OCI-LY7 (cell line): Measurements from ENCODE around the gene SYNGR1. TPM values are rescaled to one million over a fixed set of nuclear protein-coding genes. Genes with fewer than 3 reads are reported as not detected.

ENCODE experiments used
- BruUV-seq: library from RNA; stranded (reverse); fragments of 400-500 nt; replicated peaks from 2 replicates; lab custom pipeline; 2021; lab: Mats Ljungman, UMichigan
- CTCF ChIA-PET: fragments of 300-600 bp; sonication (Branson Sonifier 250); formaldehyde crosslinking; loops from one replicate; lab custom pipeline; 2022; ENCODE audit warnings: antibody characterized with exemption; ENCODE audit not compliant: unreplicated experiment; lab: Charles Lee
- POLR2A ChIA-PET: fragments of 300-600 bp; sonication (Branson Sonifier 250); formaldehyde crosslinking; loops from one replicate; lab custom pipeline; 2022; ENCODE audit warnings: antibody characterized with exemption; lab: Charles Lee
- DNase-seq: peaks from one replicate; pipeline ENCODE4 v3.0.0-alpha.2; 2015; ENCODE audit warnings: low spot score
- H2AFZ ChIP-seq: fragments of 200-600 bp; sonication (generic), shearing (Covaris generic); 2 replicates; pipeline ENCODE4 v1.6.1; 2014; ENCODE audit warnings: mild to moderate bottlenecking, antibody characterized with exemption, low read length, moderate library complexity
- H3K27ac ChIP-seq: fragments of 200-600 bp; sonication (generic); 2 replicates; pipeline ENCODE4 v1.5.1; 2014; ENCODE audit warnings: mixed run types, low read depth, mild to moderate bottlenecking, moderate library complexity, low read length, inconsistent platforms; ENCODE audit not compliant: poor library complexity, severe bottlenecking
- H3K36me3 ChIP-seq: fragments of 200-600 bp; sonication (generic); 2 replicates; pipeline ENCODE4 v1.6.1; 2014; ENCODE audit warnings: mild to moderate bottlenecking, antibody characterized with exemption, low read length, moderate library complexity, mixed read lengths; ENCODE audit not compliant: insufficient read depth
- H3K4me1 ChIP-seq: fragments of 200-600 bp; sonication (generic); 2 replicates; pipeline ENCODE4 v1.5.1; 2014; ENCODE audit warnings: mild to moderate bottlenecking, low read length; ENCODE audit not compliant: insufficient read depth, poor library complexity, severe bottlenecking
- H3K4me2 ChIP-seq: fragments of 200-600 bp; sonication (generic); 2 replicates; pipeline ENCODE4 v1.6.1; 2014; ENCODE audit warnings: mild to moderate bottlenecking, low read length
- H3K4me3 ChIP-seq: fragments of 200-600 bp; sonication (generic); 2 replicates; pipeline ENCODE4 v1.5.1; 2014; ENCODE audit warnings: mild to moderate bottlenecking, low read depth, low read length; ENCODE audit not compliant: poor library complexity, severe bottlenecking
- H3K79me2 ChIP-seq: fragments of 200-600 bp; sonication (generic); 2 replicates; pipeline ENCODE4 v1.6.1; 2016; ENCODE audit warnings: low read depth, mild to moderate bottlenecking, low read length, moderate library complexity, mixed read lengths; ENCODE audit not compliant: insufficient read depth
- H3K9me2 ChIP-seq: fragments of 200-600 bp; sonication (generic); 2 replicates; pipeline ENCODE4 v1.6.1; 2016; ENCODE audit warnings: mild to moderate bottlenecking, low read length, mixed read lengths; ENCODE audit not compliant: insufficient read depth
- H3K9me3 ChIP-seq: fragments of 200-600 bp; sonication (generic); 2 replicates; pipeline ENCODE4 v1.6.1; 2014; ENCODE audit warnings: mild to moderate bottlenecking, mixed run types, low read length, mixed read lengths
- H4K20me1 ChIP-seq: fragments of 200-600 bp; sonication (generic); 2 replicates; pipeline ENCODE4 v1.6.1; 2014; ENCODE audit warnings: mild to moderate bottlenecking, antibody characterized with exemption, low read length, moderate library complexity, mixed read lengths; ENCODE audit not compliant: insufficient read depth
- EZH2phosphoT487 ChIP-seq: fragments of 200-600 bp; sonication (generic); IDR thresholded peaks from 2 replicates; pipeline ENCODE4 v1.6.1; 2018; ENCODE audit warnings: low read depth, borderline replicate concordance, mild to moderate bottlenecking, mixed run types, antibody characterized with exemption, low read length, moderate library complexity, mixed read lengths
- intact Hi-C: fragments of 100-400 bp; cut with micrococcal nuclease; formaldehyde crosslinking; loops from one replicate; pipeline ENCODE4 v1.10.0; 2022; ENCODE audit not compliant: unreplicated experiment
- total RNA-seq, 2 experiments: library from RNA; depleted of rRNA in 1 of 2; stranded (reverse); fragments of >200 nt in 1 of 2; shearing (Covaris generic) in 1 of 2; gene quantifications; 2 replicates each; pipeline ENCODE4 v1.2.3, GENCODE V29; 2014 to 2022
- TF ChIP-seq, protein P1 (sequence below): fragments of 200-600 bp; sonication (generic); conservative IDR thresholded peaks from 2 replicates; pipeline ENCODE4 v1.5.1; 2014; ENCODE audit warnings: mild to moderate bottlenecking, antibody characterized with exemption, low read length, moderate library complexity, mixed read lengths

The SYNGR1 gene
- total RNA-seq, 2 experiments from 2014 or later, result 10.2 to 23.3 TPM

GRCh38 chr22:39426380-39427043 is 76.7 kb downstream of the SYNGR1 start:
- H3K27ac ChIP-seq, result no peak overlapping the region
- DNase-seq, result no peak
- no peaks in the 10 kb centered on the region for H3K9me3 ChIP-seq
- ChIA-PET CTCF (interaction anchor here (0.6 kb wide), 1 partner anchor 16 kb away, joined by 3 read pairs; no protein-coding TSS in a partner anchor), POLR2A (no interaction called here)
- H3K36me3 ChIP-seq, result peaks cover 78% of the 10 kb centered on the region
- intact Hi-C loops, result no loop called here
- no peaks in the 10 kb centered on the region for H4K20me1 ChIP-seq
- H3K4me1 ChIP-seq, result no peaks in the 10 kb centered on the region
- BruUV-seq, result no TSS peak
- no peak overlapping the region for H3K4me3 ChIP-seq
- TF ChIP-seq EZH2phosphoT487, result no peak
- TF ChIP-seq, protein P1, sequence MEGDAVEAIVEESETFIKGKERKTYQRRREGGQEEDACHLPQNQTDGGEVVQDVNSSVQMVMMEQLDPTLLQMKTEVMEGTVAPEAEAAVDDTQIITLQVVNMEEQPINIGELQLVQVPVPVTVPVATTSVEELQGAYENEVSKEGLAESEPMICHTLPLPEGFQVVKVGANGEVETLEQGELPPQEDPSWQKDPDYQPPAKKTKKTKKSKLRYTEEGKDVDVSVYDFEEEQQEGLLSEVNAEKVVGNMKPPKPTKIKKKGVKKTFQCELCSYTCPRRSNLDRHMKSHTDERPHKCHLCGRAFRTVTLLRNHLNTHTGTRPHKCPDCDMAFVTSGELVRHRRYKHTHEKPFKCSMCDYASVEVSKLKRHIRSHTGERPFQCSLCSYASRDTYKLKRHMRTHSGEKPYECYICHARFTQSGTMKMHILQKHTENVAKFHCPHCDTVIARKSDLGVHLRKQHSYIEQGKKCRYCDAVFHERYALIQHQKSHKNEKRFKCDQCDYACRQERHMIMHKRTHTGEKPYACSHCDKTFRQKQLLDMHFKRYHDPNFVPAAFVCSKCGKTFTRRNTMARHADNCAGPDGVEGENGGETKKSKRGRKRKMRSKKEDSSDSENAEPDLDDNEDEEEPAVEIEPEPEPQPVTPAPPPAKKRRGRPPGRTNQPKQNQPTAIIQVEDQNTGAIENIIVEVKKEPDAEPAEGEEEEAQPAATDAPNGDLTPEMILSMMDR, result no peak
- no peak overlapping the region for H3K4me2 ChIP-seq
- no peaks in the 10 kb centered on the region for H3K79me2 ChIP-seq
- H2AFZ ChIP-seq, result no peak overlapping the region
- H3K9me2 ChIP-seq, result no peaks in the 10 kb centered on the region

- Histone ChIP-seq H2AFZ (no peak overlapping the region), H3K36me3 (peaks cover 80% of the 10 kb centered on the region), H3K4me2 (no peak overlapping the region), H3K9me2 (no peaks in the 10 kb centered on the region), H4K20me1 (no peaks in the 10 kb centered on the region), H3K27ac (no peak overlapping the region), H3K4me3 (no peak overlapping the region), H3K79me2 (no peaks in the 10 kb centered on the region), H3K4me1 (no peaks in the 10 kb centered on the region), H3K9me3 (no peaks in the 10 kb centered on the region)
- TF ChIP-seq EZH2phosphoT487, result no peak
- TF ChIP-seq, protein P1, result no peak
- CTCF ChIA-PET, result no interaction called here
- POLR2A ChIA-PET, result no interaction called here
- no TSS peak for BruUV-seq
- DNase-seq, result no peak
- intact Hi-C loops, result no loop called here
Measured at GRCh38 chr22:39427751-39428596, 78.2 kb downstream of the SYNGR1 start.

DNA sequence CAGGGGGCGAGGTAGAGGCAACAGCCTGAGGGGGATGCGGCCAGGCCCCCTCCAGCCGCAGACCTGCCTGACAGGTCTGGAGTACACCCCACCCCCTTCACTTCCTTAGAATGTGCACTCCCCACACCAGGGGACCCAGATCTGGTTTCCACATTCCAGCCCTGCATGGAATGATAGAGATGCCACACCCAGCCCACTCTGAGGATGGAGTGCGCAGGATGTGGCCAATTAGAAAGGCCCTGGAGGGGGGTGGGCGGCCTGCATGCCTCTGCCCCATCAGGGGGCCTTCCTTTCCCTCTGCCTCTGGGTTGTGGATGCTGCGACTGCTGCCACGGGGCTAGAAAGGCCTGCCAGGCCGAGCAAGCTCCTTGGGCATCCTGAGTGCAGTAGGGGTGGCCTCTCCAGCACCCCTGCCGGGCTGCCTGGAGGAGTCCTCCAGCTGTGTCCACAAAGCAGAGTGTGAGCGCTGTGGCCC is 78.8 kb downstream of the SYNGR1 start:
- intact Hi-C loops, result no loop called here
- Histone ChIP-seq H2AFZ (no peak overlapping the region), H3K79me2 (no peaks in the 10 kb centered on the region), H3K4me1 (no peaks in the 10 kb centered on the region), H3K27ac (no peak overlapping the region), H3K4me3 (no peak overlapping the region), H3K36me3 (peaks cover 75% of the 10 kb centered on the region), H3K9me3 (no peaks in the 10 kb centered on the region), H3K9me2 (no peaks in the 10 kb centered on the region), H3K4me2 (no peak overlapping the region), H4K20me1 (no peaks in the 10 kb centered on the region)
- TF ChIP-seq, protein P1, result no peak
- no peak for TF ChIP-seq EZH2phosphoT487
- ChIA-PET POLR2A (no interaction called here), CTCF (no interaction called here)
- DNase-seq, result no peak
- BruUV-seq, result no TSS peak
